Chondrocyte (in vitro differentiated cells): Measurements from ENCODE around the gene PPP1R9B. TPM values are rescaled to one million over a fixed set of nuclear protein-coding genes. Genes with fewer than 3 reads are reported as not detected.

Source experiments
- DNase-seq: peaks from one replicate; pipeline ENCODE4 v3.0.0; 2021; ENCODE audit warnings: mixed read lengths, low spot score
- H3K27ac Mint-ChIP-seq: one replicate; pipeline ENCODE4 v1.8.0; 2021; ENCODE audit warnings: mild to moderate bottlenecking, moderate library complexity, mixed read lengths; ENCODE audit not compliant: unreplicated experiment
- H3K27me3 Mint-ChIP-seq: 2 replicates; pipeline ENCODE4 v1.8.0; 2021; ENCODE audit warnings: low read depth, mixed read lengths
- H3K36me3 Mint-ChIP-seq: 2 replicates; pipeline ENCODE4 v1.8.0; 2021; ENCODE audit warnings: low read depth, mixed read lengths
- H3K4me1 Mint-ChIP-seq: 2 replicates; pipeline ENCODE4 v1.8.0; 2021; ENCODE audit warnings: low read depth, mild to moderate bottlenecking, mixed read lengths
- H3K4me3 Mint-ChIP-seq: one replicate; pipeline ENCODE4 v1.8.0; 2021; ENCODE audit warnings: mild to moderate bottlenecking, moderate library complexity, mixed read lengths; ENCODE audit not compliant: unreplicated experiment
- H3K9me3 Mint-ChIP-seq: 2 replicates; pipeline ENCODE4 v1.8.0; 2021; ENCODE audit warnings: low read depth, mixed read lengths
- total RNA-seq: library from RNA; stranded (reverse); gene quantifications from 3 replicates; pipeline ENCODE4 v1.2.1, GENCODE V29; 2021
- TF ChIP-seq, protein P1 (sequence below): fragments of 200-600 bp; sonication (generic); IDR thresholded peaks from 2 replicates; pipeline ENCODE4 v1.5.0; 2021; ENCODE audit warnings: antibody characterized with exemption, mild to moderate bottlenecking, moderate library complexity

Gene PPP1R9B
- total RNA-seq, 1 donor from 2014 or later: 79.3 TPM

DNA sequence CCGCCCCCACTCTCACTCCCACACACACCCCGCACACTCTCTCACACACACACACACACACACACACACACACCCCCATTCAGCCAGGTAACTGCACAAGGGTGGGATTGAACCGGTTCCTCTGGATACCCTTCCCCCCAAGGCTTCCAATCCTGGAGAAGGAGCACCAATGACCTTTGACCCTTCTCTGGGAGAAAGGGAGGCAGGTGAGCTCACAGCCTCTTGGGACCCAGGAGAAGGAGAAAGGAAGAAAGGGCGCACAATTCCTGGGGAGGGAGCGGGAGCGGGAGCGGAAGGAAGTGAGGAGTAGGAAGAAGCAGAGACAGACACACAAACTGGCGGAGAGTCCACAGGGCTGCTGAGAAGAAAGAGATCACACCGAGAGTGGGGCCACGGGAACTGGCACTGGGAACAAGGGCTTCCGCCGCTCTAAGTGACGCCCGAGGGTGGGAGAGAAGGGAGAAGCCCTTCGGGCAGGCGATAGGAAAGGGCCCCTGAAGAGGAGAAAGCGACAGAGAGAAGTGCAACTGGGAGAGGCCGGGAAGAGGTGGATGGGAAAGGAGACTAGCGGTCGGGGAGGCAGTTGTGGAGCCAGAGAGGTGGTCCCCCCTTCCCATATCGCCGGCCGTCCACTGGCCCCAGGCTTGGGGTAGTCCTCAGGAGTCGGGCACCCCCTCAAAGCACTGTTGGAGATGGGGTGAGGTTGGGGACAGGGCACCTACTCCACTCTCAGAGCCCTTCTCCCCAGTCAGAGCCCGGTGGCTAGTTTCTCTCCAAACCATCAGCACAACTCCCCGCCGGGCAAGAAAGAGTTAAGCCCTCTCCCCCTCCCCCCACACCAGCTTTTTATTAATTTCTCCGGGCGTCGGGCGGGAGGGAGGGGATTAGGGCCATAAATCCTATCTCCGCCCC lies 21.8 kb downstream of the PPP1R9B start:
- TF ChIP-seq, protein P1, sequence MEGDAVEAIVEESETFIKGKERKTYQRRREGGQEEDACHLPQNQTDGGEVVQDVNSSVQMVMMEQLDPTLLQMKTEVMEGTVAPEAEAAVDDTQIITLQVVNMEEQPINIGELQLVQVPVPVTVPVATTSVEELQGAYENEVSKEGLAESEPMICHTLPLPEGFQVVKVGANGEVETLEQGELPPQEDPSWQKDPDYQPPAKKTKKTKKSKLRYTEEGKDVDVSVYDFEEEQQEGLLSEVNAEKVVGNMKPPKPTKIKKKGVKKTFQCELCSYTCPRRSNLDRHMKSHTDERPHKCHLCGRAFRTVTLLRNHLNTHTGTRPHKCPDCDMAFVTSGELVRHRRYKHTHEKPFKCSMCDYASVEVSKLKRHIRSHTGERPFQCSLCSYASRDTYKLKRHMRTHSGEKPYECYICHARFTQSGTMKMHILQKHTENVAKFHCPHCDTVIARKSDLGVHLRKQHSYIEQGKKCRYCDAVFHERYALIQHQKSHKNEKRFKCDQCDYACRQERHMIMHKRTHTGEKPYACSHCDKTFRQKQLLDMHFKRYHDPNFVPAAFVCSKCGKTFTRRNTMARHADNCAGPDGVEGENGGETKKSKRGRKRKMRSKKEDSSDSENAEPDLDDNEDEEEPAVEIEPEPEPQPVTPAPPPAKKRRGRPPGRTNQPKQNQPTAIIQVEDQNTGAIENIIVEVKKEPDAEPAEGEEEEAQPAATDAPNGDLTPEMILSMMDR: no peak
- peak overlapping the region; percentile 97 for H3K4me3 Mint-ChIP-seq
- no peaks in the 10 kb centered on the region for H3K9me3 Mint-ChIP-seq
- H3K36me3 Mint-ChIP-seq: no peaks in the 10 kb centered on the region
- peaks cover 44% of the 10 kb centered on the region for H3K4me1 Mint-ChIP-seq
- DNase-seq: peak; percentile 86
- peak overlapping the region; percentile 86 for H3K27ac Mint-ChIP-seq
- H3K27me3 Mint-ChIP-seq: no peaks in the 10 kb centered on the region

GRCh38 chr17:50127697-50128361 lies 22.6 kb downstream of the PPP1R9B start:
- no peak for DNase-seq
- no peaks in the 10 kb centered on the region for H3K27me3 Mint-ChIP-seq
- H3K4me1 Mint-ChIP-seq: peaks cover 36% of the 10 kb centered on the region
- no peaks in the 10 kb centered on the region for H3K36me3 Mint-ChIP-seq
- no peaks in the 10 kb centered on the region for H3K9me3 Mint-ChIP-seq
- H3K4me3 Mint-ChIP-seq: peak overlapping the region; percentile 10
- H3K27ac Mint-ChIP-seq: no peak overlapping the region
- TF ChIP-seq, protein P1: no peak

DNA sequence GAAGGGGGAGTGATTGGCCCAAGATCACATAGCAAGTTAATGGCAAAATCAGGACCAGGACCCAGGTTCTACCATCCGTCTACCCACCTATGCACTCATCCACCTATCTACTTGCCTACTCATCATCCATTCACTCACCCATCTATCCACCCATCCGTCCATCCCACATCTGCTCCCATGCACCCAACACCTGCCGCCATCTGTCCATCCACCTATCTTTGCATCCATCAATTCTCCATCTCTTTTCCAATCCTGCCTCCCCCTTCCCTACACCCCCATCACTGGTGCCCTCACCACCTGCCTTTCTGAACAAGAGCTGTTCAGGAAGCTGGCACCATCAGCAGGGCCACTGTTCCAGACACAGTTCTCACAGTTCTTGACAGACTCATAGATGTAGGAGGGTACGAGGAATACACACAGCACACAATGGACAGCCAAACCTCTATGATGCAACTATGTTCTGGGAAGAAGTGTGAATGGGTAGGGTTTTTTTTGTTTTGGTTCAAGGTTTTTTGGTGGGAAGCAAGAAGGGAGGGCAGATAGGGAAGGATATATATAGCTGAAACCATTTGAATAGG lies 25.0 kb downstream of the PPP1R9B start:
- TF ChIP-seq, protein P1: no peak
- no peaks in the 10 kb centered on the region for H3K9me3 Mint-ChIP-seq
- no peak overlapping the region for H3K4me3 Mint-ChIP-seq
- peaks cover 8% of the 10 kb centered on the region for H3K36me3 Mint-ChIP-seq
- DNase-seq: no peak
- H3K27me3 Mint-ChIP-seq: no peaks in the 10 kb centered on the region
- H3K27ac Mint-ChIP-seq: no peak overlapping the region
- peaks cover 26% of the 10 kb centered on the region for H3K4me1 Mint-ChIP-seq

- H3K27ac Mint-ChIP-seq: no peak overlapping the region
Observed at GRCh38 chr17:50123649-50124349, 26.7 kb downstream of the PPP1R9B start.

More at GRCh38 chr17:50123649-50124349, 26.7 kb downstream of the PPP1R9B start:
- H3K27me3 Mint-ChIP-seq: no peaks in the 10 kb centered on the region
- DNase-seq: no peak
- peaks cover 13% of the 10 kb centered on the region for H3K36me3 Mint-ChIP-seq
- TF ChIP-seq, protein P1: no peak
- H3K4me3 Mint-ChIP-seq: no peak overlapping the region
- peaks cover 22% of the 10 kb centered on the region for H3K4me1 Mint-ChIP-seq
- no peaks in the 10 kb centered on the region for H3K9me3 Mint-ChIP-seq
